Activated CD8-positive, alpha-beta memory T cell treated with anti-CD3 and anti-CD28 coated beads for 36 hours (primary cell): Measurements from ENCODE around the gene ORAI2. TPM values are rescaled to one million over a fixed set of nuclear protein-coding genes. Genes with fewer than 3 reads are reported as not detected.
"Not testable (repeated sequence)": the region's sequence is repeated elsewhere in the genome, so short reads cannot be mapped to it uniquely, and the experiment has no call there.

ENCODE experiments used
- CTCF ChIA-PET: fragments of 350-600 bp; sonication (Branson Sonifier 250); formaldehyde crosslinking; loops from one replicate; lab custom pipeline; 2021; ENCODE audit warnings: antibody characterized with exemption; lab: Charles Lee
- POLR2A ChIA-PET: fragments of 350-600 bp; sonication (Branson Sonifier 250); formaldehyde crosslinking; loops from one replicate; lab custom pipeline; 2021; ENCODE audit warnings: antibody characterized with exemption; lab: Charles Lee
- total RNA-seq, 2 experiments: library from RNA; stranded (reverse); gene quantifications; one replicate each; pipeline ENCODE4 v1.2.3, GENCODE V29; 2021

Gene ORAI2
- 10 to 100 TPM; 56.4 to 57.5 TPM for total RNA-seq

GRCh38 chr7:102433219-102434038, at the start of gene ORAI2:
ORAI2 (plus strand) TSS chr7:102433575; CDS start chr7:102438957, 5,382 bp downstream.
- CTCF ChIA-PET, result interaction anchor here (0.6 to 2.9 kb wide), 6 partner anchors 8 to 32 kb away, joined by 3 to 14 read pairs (median 4); no protein-coding TSS in a partner anchor
- POLR2A ChIA-PET, result interaction anchor here (0.7 to 1.1 kb wide), 2 partner anchors 8 to 23 kb away, joined by 3 to 5 read pairs; no protein-coding TSS in a partner anchor

- CTCF ChIA-PET, result interaction anchor here (1.2 kb wide), 1 partner anchor 18 kb away, joined by 3 read pairs; no protein-coding TSS in a partner anchor
- POLR2A ChIA-PET, result no interaction called here
Observed at GRCh38 chr7:102387064-102387463, 46.3 kb upstream of the ORAI2 start.

GRCh38 chr7:102389810-102390209, 43.6 kb upstream of the ORAI2 start:
- POLR2A ChIA-PET, result interaction anchor here (0.6 kb wide), 1 partner anchor 112 kb away, joined by 3 read pairs; no protein-coding TSS in a partner anchor
- CTCF ChIA-PET, result interaction anchor here (0.6 to 0.7 kb wide), 2 partner anchors 93 to 110 kb away, joined by 3 read pairs; no protein-coding TSS in a partner anchor

GRCh38 chr7:102390697-102391484, 42.5 kb upstream of the ORAI2 start:
- POLR2A ChIA-PET, result no interaction called here
- CTCF ChIA-PET, result interaction anchor here (0.9 to 1.6 kb wide), 4 partner anchors 27 to 111 kb away, joined by 4 to 6 read pairs (median 6); no protein-coding TSS in a partner anchor

- CTCF ChIA-PET, result interaction anchor here (0.6 to 1.6 kb wide), 3 partner anchors 33 to 112 kb away, joined by 3 to 6 read pairs (median 6); no protein-coding TSS in a partner anchor
Observed at GRCh38 chr7:102392330-102392729, 41.0 kb upstream of the ORAI2 start.

GRCh38 chr7:102393467-102393866, 39.9 kb upstream of the ORAI2 start:
- ChIA-PET CTCF (interaction anchor here (0.5 to 1.8 kb wide), 6 partner anchors 56 to 1623 kb away, joined by 3 to 5 read pairs (median 3); no protein-coding TSS in a partner anchor), POLR2A (interaction anchor here (0.6 kb wide), 1 partner anchor 56 kb away, joined by 10 read pairs; no protein-coding TSS in a partner anchor)

More at GRCh38 chr7:102392330-102392729, 41.0 kb upstream of the ORAI2 start:
- POLR2A ChIA-PET, result no interaction called here

- CTCF ChIA-PET, result interaction anchor here (0.6 to 3.8 kb wide), 6 partner anchors 9 to 126 kb away, joined by 3 to 9 read pairs (median 4); no protein-coding TSS in a partner anchor
- POLR2A ChIA-PET, result interaction anchor here (0.8 to 0.9 kb wide), 2 partner anchors 30 to 70 kb away, joined by 3 read pairs; no protein-coding TSS in a partner anchor
Observed at GRCh38 chr7:102395592-102395872, 37.8 kb upstream of the ORAI2 start.

GRCh38 chr7:102395873-102396709, 37.3 kb upstream of the ORAI2 start, which contains the start of gene PRKRIP1:
PRKRIP1 (plus strand) TSS chr7:102396363; CDS start chr7:102396412, 49 bp downstream.
- POLR2A ChIA-PET, result interaction anchor here (0.8 to 0.9 kb wide), 2 partner anchors 30 to 70 kb away, joined by 3 read pairs; no protein-coding TSS in a partner anchor
- CTCF ChIA-PET, result interaction anchor here (0.7 to 3.8 kb wide), 5 partner anchors 9 to 109 kb away, joined by 3 to 9 read pairs (median 3); no protein-coding TSS in a partner anchor

- ChIA-PET CTCF (interaction anchor here (0.9 to 3.8 kb wide), 4 partner anchors 8 to 109 kb away, joined by 3 to 9 read pairs (median 4); no protein-coding TSS in a partner anchor), POLR2A (interaction anchor here (0.5 kb wide), 1 partner anchor 21 kb away, joined by 7 read pairs; no protein-coding TSS in a partner anchor)
Observed at GRCh38 chr7:102396710-102397019, 36.7 kb upstream of the ORAI2 start.

GRCh38 chr7:102398543-102398942, 34.8 kb upstream of the ORAI2 start:
- CTCF ChIA-PET, result no interaction called here

GRCh38 chr7:102400360-102400759, 33.0 kb upstream of the ORAI2 start:
- ChIA-PET CTCF (interaction anchor here (1.4 to 1.5 kb wide), 3 partner anchors 12 to 64 kb away, joined by 3 to 5 read pairs (median 3); partner anchors contain the start of genes ALKBH4 and LRWD1), POLR2A (no interaction called here)

More at GRCh38 chr7:102398543-102398942, 34.8 kb upstream of the ORAI2 start:
- POLR2A ChIA-PET, result interaction anchor here (0.6 kb wide), 1 partner anchor 50 kb away, joined by 4 read pairs; no protein-coding TSS in a partner anchor

- CTCF ChIA-PET, result interaction anchor here (1.0 to 2.8 kb wide), 3 partner anchors 9 to 34 kb away, joined by 3 to 11 read pairs (median 3); no protein-coding TSS in a partner anchor
Observed at GRCh38 chr7:102403563-102403962, 29.8 kb upstream of the ORAI2 start.

GRCh38 chr7:102404005-102404861, 29.1 kb upstream of the ORAI2 start:
- ChIA-PET POLR2A (interaction anchor here (0.6 to 0.7 kb wide), 4 partner anchors 19 to 126 kb away, joined by 3 to 4 read pairs (median 3); no protein-coding TSS in a partner anchor), CTCF (interaction anchor here (0.5 to 2.8 kb wide), 13 partner anchors 7 to 597 kb away, joined by 3 to 14 read pairs (median 3); partner anchors contain the start of genes ORAI2 and PRKRIP1)

More at GRCh38 chr7:102403563-102403962, 29.8 kb upstream of the ORAI2 start:
- POLR2A ChIA-PET, result no interaction called here

- POLR2A ChIA-PET, result interaction anchor here (0.6 to 0.7 kb wide), 4 partner anchors 18 to 127 kb away, joined by 3 to 4 read pairs (median 3); no protein-coding TSS in a partner anchor
Observed at GRCh38 chr7:102404862-102405188, 28.6 kb upstream of the ORAI2 start.

GRCh38 chr7:102407910-102408309, 25.5 kb upstream of the ORAI2 start:
- POLR2A ChIA-PET, result no interaction called here

More at GRCh38 chr7:102404862-102405188, 28.6 kb upstream of the ORAI2 start:
- CTCF ChIA-PET, result interaction anchor here (0.8 to 2.8 kb wide), 10 partner anchors 8 to 47 kb away, joined by 3 to 14 read pairs (median 4); partner anchors contain the start of genes ORAI2 and PRKRIP1

GRCh38 chr7:102408530-102408929, 24.8 kb upstream of the ORAI2 start:
- POLR2A ChIA-PET, result not testable (repeated sequence)
- CTCF ChIA-PET, result interaction anchor here (1.3 kb wide), 1 partner anchor 30 kb away, joined by 3 read pairs; no protein-coding TSS in a partner anchor

More at GRCh38 chr7:102407910-102408309, 25.5 kb upstream of the ORAI2 start:
- CTCF ChIA-PET, result interaction anchor here (1.3 kb wide), 1 partner anchor 30 kb away, joined by 3 read pairs; no protein-coding TSS in a partner anchor
